A673 (cell line): ENCODE results near the gene PTPN14. TPM values are rescaled to one million over a fixed set of nuclear protein-coding genes. Genes with fewer than 3 reads are reported as not detected.
"Not testable (repeated sequence)": the region's sequence is repeated elsewhere in the genome, so short reads cannot be mapped to it uniquely, and the experiment has no call there.

ENCODE experiments used
- BruUV-seq: library from RNA; stranded (reverse); fragments of 400-500 nt; replicated peaks from 2 replicates; lab custom pipeline; 2021; lab: Mats Ljungman, UMichigan
- CTCF ChIA-PET: fragments of 300-600 bp; sonication (Branson Sonifier 250); formaldehyde crosslinking; loops from one replicate; lab custom pipeline; 2022; ENCODE audit warnings: antibody characterized with exemption; lab: Charles Lee
- POLR2A ChIA-PET: fragments of 300-600 bp; sonication (Branson Sonifier 250); formaldehyde crosslinking; loops from one replicate; lab custom pipeline; 2022; ENCODE audit warnings: antibody characterized with exemption; ENCODE audit not compliant: low non-redundant PET; lab: Charles Lee
- DNase-seq: peaks from one replicate; pipeline ENCODE4 v3.0.0-alpha.2; 2015; ENCODE audit warnings: low spot score
- H3K27ac ChIP-seq: fragments of 200-600 bp; sonication (generic); 2 replicates; pipeline ENCODE4 v1.5.1; 2016; ENCODE audit warnings: mixed run types, low read depth, mild to moderate bottlenecking, mixed read lengths, antibody characterized with exemption, low read length; ENCODE audit not compliant: poor library complexity, severe bottlenecking
- H3K27me3 ChIP-seq: fragments of 200-600 bp; sonication (generic); replicated peaks from 2 replicates; pipeline ENCODE4 v1.6.1; 2017; ENCODE audit warnings: mixed run types, low read depth, mild to moderate bottlenecking, mixed read lengths, antibody characterized with exemption, low read length; ENCODE audit not compliant: insufficient read depth, poor library complexity
- H3K36me3 ChIP-seq: fragments of 200-600 bp; sonication (generic); 2 replicates; pipeline ENCODE4 v1.6.1; 2016; ENCODE audit warnings: mixed run types, mild to moderate bottlenecking, mixed read lengths, antibody characterized with exemption, low read length; ENCODE audit not compliant: insufficient read depth, poor library complexity, severe bottlenecking
- H3K4me1 ChIP-seq: fragments of 200-600 bp; sonication (generic); 2 replicates; pipeline ENCODE4 v1.6.1; 2017; ENCODE audit warnings: mixed run types, mild to moderate bottlenecking, mixed read lengths, antibody characterized with exemption, low read length; ENCODE audit not compliant: insufficient read depth, poor library complexity, severe bottlenecking
- H3K4me3 ChIP-seq: fragments of 200-600 bp; sonication (generic); 2 replicates; pipeline ENCODE4 v1.5.1; 2016; ENCODE audit warnings: low read depth, mixed run types, mild to moderate bottlenecking, mixed read lengths, low read length; ENCODE audit not compliant: poor library complexity, severe bottlenecking
- H3K9me3 ChIP-seq: fragments of 200-600 bp; sonication (generic); 2 replicates; pipeline ENCODE4 v1.6.1; 2016; ENCODE audit warnings: mixed run types, low read depth, mild to moderate bottlenecking, mixed read lengths, antibody characterized with exemption, low read length; ENCODE audit not compliant: poor library complexity, severe bottlenecking
- EZH2 ChIP-seq: fragments of 200-600 bp; sonication (generic); IDR thresholded peaks from 2 replicates; pipeline ENCODE4 v1.6.1; 2017; ENCODE audit warnings: borderline replicate concordance, low read depth, mild to moderate bottlenecking, mixed read lengths, antibody characterized with exemption, low read length; ENCODE audit not compliant: poor library complexity, severe bottlenecking
- intact Hi-C: fragments of 100-400 bp; cut with micrococcal nuclease; formaldehyde crosslinking; loops from one replicate; pipeline ENCODE4 v1.10.0; 2022; ENCODE audit not compliant: unreplicated experiment
- total RNA-seq: library from RNA; stranded (reverse); gene quantifications from 2 replicates; pipeline ENCODE4 v1.2.3, GENCODE V29; 2021
- TF ChIP-seq, protein P1 (sequence below): fragments of 300-800, 200-600 bp; sonication (generic); conservative IDR thresholded peaks from 2 replicates; pipeline ENCODE4 v1.5.1; 2017; ENCODE audit warnings: low read depth, mild to moderate bottlenecking, antibody characterized with exemption, low read length, moderate library complexity, mixed read lengths

The PTPN14 gene
- total RNA-seq, 1 experiment from 2014 or later = 114 TPM

DNA sequence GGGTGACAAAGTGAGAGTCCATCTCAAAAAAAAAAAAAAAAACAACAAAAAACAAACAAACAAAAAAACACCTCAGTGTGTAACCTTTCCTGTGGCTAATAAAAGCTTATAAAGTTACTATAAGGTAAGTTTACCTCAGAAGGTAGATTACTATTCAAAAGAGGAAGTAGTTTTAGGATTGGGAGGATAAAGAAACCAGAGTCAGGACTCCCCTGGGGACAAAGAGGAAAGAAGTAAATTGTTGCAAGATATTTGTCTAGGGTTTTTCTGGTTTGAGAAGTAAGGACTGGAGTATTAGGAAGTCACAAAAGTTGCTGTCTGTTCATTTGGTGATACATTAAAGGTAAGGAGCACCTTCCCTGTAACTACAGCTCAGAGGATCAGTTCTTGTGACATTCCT, 27.8 kb upstream of the PTPN14 start:
- TF ChIP-seq, protein P1, sequence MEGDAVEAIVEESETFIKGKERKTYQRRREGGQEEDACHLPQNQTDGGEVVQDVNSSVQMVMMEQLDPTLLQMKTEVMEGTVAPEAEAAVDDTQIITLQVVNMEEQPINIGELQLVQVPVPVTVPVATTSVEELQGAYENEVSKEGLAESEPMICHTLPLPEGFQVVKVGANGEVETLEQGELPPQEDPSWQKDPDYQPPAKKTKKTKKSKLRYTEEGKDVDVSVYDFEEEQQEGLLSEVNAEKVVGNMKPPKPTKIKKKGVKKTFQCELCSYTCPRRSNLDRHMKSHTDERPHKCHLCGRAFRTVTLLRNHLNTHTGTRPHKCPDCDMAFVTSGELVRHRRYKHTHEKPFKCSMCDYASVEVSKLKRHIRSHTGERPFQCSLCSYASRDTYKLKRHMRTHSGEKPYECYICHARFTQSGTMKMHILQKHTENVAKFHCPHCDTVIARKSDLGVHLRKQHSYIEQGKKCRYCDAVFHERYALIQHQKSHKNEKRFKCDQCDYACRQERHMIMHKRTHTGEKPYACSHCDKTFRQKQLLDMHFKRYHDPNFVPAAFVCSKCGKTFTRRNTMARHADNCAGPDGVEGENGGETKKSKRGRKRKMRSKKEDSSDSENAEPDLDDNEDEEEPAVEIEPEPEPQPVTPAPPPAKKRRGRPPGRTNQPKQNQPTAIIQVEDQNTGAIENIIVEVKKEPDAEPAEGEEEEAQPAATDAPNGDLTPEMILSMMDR = no peak
- no peak for TF ChIP-seq EZH2
- no peaks in the 10 kb centered on the region for H3K27me3 ChIP-seq
- no peak for DNase-seq
- no peaks in the 10 kb centered on the region for H3K36me3 ChIP-seq
- no TSS peak for BruUV-seq
- peaks cover 16% of the 10 kb centered on the region for H3K9me3 ChIP-seq
- no peak overlapping the region for H3K4me3 ChIP-seq
- POLR2A ChIA-PET = interaction anchor here (0.6 kb wide), 1 partner anchor 104 kb away, joined by 6 read pairs; no protein-coding TSS in a partner anchor
- CTCF ChIA-PET = no interaction called here
- peaks cover 42% of the 10 kb centered on the region for H3K4me1 ChIP-seq
- H3K27ac ChIP-seq = no peak overlapping the region
- intact Hi-C loops = no loop called here

DNA sequence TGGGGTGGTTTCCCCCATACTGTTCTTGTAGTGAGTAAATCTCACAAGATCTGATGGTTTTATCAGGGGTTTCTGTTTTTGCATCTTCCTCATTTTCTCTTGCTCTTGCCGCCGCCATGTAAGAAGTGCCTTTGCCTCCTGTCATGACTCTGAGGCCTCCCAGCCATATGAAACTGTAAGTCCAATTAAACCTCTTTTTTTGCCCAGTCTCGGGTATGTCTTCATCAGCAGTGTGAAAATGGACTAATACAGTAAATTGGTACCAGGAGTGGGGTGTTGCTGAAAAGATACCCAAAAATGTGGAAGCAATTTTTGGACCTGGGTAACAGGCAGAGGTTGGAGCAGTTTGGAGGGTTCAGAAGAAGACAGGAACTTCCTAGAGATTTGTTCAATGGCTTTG, 24.7 kb upstream of the PTPN14 start:
- POLR2A ChIA-PET, H3K4me3 ChIP-seq, H3K36me3 ChIP-seq, DNase-seq, BruUV-seq, CTCF ChIA-PET, intact Hi-C loops, H3K27me3 ChIP-seq, H3K27ac ChIP-seq: not testable (repeated sequence)
- peaks cover 16% of the 10 kb centered on the region for H3K9me3 ChIP-seq
- peaks cover 31% of the 10 kb centered on the region for H3K4me1 ChIP-seq

DNA sequence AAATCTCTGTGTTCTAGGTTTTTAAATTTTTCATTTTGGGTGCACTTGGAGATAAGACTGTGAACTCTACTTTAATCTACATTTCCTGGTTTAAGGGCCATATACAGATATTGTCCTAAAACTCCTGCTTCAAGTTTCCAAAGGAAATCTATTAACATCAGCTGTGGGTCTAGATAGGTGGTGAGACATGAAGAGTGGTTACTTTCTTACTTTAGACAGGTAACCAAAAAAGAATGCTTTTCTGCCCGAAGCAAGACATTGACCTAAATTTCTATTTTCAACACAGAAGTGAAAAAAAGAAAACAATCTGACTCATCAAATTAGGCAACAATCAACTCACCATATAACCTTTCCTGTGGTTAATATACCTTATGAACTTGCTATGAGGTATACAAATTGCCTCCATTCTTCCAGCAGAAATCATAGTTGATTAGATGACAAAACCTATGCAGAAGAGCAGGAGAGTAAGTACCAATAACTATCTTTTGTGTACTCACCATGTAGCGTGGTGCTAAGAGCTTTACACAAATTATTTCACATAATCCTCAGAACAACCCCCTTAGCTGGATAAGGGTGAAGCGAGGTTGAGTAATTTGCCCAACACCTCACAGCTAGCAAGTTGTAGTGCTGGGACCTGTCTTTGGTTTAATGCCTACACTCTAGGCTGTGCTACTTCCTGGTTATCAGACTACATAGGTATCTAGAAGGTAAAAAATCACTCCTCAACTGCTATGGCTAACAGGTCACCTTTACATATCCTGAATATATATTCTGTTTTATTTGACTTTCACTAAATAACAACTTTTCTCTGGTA, 23.4 kb upstream of the PTPN14 start:
- H3K36me3 ChIP-seq = no peaks in the 10 kb centered on the region
- CTCF ChIA-PET = no interaction called here
- no TSS peak for BruUV-seq
- intact Hi-C loops = no loop called here
- no peaks in the 10 kb centered on the region for H3K27me3 ChIP-seq
- peaks cover 28% of the 10 kb centered on the region for H3K4me1 ChIP-seq
- H3K27ac ChIP-seq = peak overlapping the region; percentile 41
- H3K9me3 ChIP-seq = peaks cover 16% of the 10 kb centered on the region
- no peak for DNase-seq
- POLR2A ChIA-PET = no interaction called here
- no peak for TF ChIP-seq EZH2
- H3K4me3 ChIP-seq = no peak overlapping the region

DNA sequence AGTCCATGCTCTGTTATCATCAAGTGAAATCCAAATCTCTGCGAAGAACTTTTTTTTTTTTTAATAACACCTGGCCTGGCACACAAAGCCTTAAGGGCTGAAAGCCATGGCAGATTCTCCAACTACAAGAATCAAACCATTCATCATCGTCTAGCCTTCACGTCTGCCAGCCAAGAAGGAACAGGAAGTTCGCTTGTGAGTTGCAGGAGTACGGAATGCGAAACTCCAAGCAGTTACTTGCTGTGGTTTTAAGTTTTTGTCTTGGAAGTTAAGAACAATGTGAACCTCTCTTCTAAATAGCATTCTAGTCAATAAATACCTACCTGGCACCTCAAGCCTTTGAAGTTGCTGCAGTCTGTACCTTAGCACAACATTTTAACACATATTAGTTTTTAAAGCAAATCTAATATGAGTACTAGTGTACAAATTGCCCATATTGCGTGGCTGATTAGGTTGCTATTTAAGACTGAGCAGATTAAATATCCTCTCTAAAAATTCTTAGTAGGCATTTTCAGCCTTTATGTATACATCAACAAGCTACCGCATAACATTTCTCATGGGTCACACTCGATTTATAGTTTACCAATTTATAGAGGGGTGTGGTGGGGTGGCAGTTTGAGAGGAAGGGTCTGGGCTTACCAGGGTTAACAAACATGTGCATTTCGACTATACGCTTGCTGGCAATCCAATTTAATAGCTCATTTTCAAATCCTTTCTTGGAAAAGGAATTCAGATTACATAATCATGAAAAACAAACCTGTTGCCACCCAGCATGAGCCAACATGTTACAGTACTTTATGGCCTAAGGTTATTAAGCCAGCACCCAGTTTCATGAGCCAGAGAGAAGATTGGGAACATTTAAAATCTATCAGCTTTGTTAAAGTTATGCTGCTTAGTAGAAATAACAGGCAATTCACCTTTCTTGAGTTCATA, 22.2 kb upstream of the PTPN14 start:
- peak overlapping the region; percentile 41 for H3K27ac ChIP-seq
- TF ChIP-seq, protein P1 = no peak
- CTCF ChIA-PET = no interaction called here
- no peak overlapping the region for H3K4me3 ChIP-seq
- intact Hi-C loops = no loop called here
- H3K27me3 ChIP-seq = no peaks in the 10 kb centered on the region
- peaks cover 16% of the 10 kb centered on the region for H3K9me3 ChIP-seq
- peak; percentile 26 for DNase-seq
- POLR2A ChIA-PET = no interaction called here
- BruUV-seq = no TSS peak
- H3K4me1 ChIP-seq = peaks cover 21% of the 10 kb centered on the region
- H3K36me3 ChIP-seq = no peaks in the 10 kb centered on the region
